Activated CD8-positive, alpha-beta T cell treated with anti-CD3 and anti-CD28 coated beads, Interleukin-2, amount 10 ng/mL, durations not matched to agents 7 days and 5 days (primary cell): ENCODE results near the gene ABHD5. TPM values are rescaled to one million over a fixed set of nuclear protein-coding genes. Genes with fewer than 3 reads are reported as not detected.

ENCODE experiments used
- ATAC-seq: fragments of 150-1000 bp; cut with Tn5 transposase; one replicate; pipeline ENCODE4 v1.10.0; 2021; ENCODE audit warnings: moderate library complexity
- CTCF ChIA-PET: fragments of 350-600 bp; sonication (Branson Sonifier 250); formaldehyde crosslinking; loops from one replicate; lab custom pipeline; 2021; ENCODE audit warnings: antibody characterized with exemption; lab: Charles Lee
- POLR2A ChIA-PET: fragments of 350-600 bp; sonication (Branson Sonifier 250); formaldehyde crosslinking; loops from one replicate; lab custom pipeline; 2021; ENCODE audit warnings: antibody characterized with exemption; lab: Charles Lee
- DNase-seq: peaks from one replicate; pipeline ENCODE4 v3.0.0-alpha.2; 2020
- H3K27ac Mint-ChIP-seq: one replicate; pipeline ENCODE4 v1.8.0; 2021; ENCODE audit warnings: mild to moderate bottlenecking, mixed read lengths
- H3K27me3 Mint-ChIP-seq: one replicate; pipeline ENCODE4 v1.8.0; 2021; ENCODE audit warnings: low read depth, mixed read lengths
- H3K36me3 Mint-ChIP-seq: one replicate; pipeline ENCODE4 v1.8.0; 2021; ENCODE audit warnings: low read depth, mixed read lengths
- H3K4me1 Mint-ChIP-seq: one replicate; pipeline ENCODE4 v1.8.0; 2021; ENCODE audit warnings: low read depth, mixed read lengths
- H3K4me3 Mint-ChIP-seq: one replicate; pipeline ENCODE4 v1.8.0; 2021; ENCODE audit warnings: mild to moderate bottlenecking, mixed read lengths
- H3K9me3 Mint-ChIP-seq: one replicate; pipeline ENCODE4 v1.8.0; 2022; ENCODE audit warnings: mixed read lengths; ENCODE audit not compliant: insufficient read depth
- total RNA-seq, 2 experiments: library from RNA; stranded (reverse); gene quantifications; one replicate each; pipeline ENCODE4 v1.2.3, GENCODE V29; 2021

ABHD5 gene
- total RNA-seq, 2 experiments from 2014 or later = 12.5 to 14.1 TPM

GRCh38 chr3:43728947-43729346, 38.2 kb downstream of the ABHD5 start:
- no peaks in the 10 kb centered on the region for H3K9me3 Mint-ChIP-seq
- POLR2A ChIA-PET = no interaction called here
- CTCF ChIA-PET = interaction anchor here (1.8 kb wide), 1 partner anchor 40 kb away, joined by 5 read pairs; no protein-coding TSS in a partner anchor

GRCh38 chr3:43729707-43730414, 39.1 kb downstream of the ABHD5 start:
- no peak for ATAC-seq
- Mint-ChIP-seq H3K9me3 (no peaks in the 10 kb centered on the region), H3K36me3 (no peaks in the 10 kb centered on the region), H3K27ac (no peak overlapping the region), H3K4me3 (no peak overlapping the region), H3K27me3 (no peaks in the 10 kb centered on the region), H3K4me1 (no peaks in the 10 kb centered on the region)
- ChIA-PET POLR2A (no interaction called here), CTCF (interaction anchor here (1.8 kb wide), 1 partner anchor 39 kb away, joined by 5 read pairs; no protein-coding TSS in a partner anchor)
- DNase-seq = no peak

More at GRCh38 chr3:43728947-43729346, 38.2 kb downstream of the ABHD5 start:
- Mint-ChIP-seq H3K27me3 (no peaks in the 10 kb centered on the region), H3K36me3 (no peaks in the 10 kb centered on the region), H3K4me3 (no peak overlapping the region), H3K4me1 (no peaks in the 10 kb centered on the region), H3K27ac (no peak overlapping the region)
- no peak for DNase-seq
- ATAC-seq = no peak

- DNase-seq (no peak), ATAC-seq (no peak)
- Mint-ChIP-seq H3K4me1 (no peaks in the 10 kb centered on the region), H3K27ac (no peak overlapping the region), H3K4me3 (no peak overlapping the region), H3K27me3 (no peaks in the 10 kb centered on the region), H3K36me3 (no peaks in the 10 kb centered on the region), H3K9me3 (no peaks in the 10 kb centered on the region)
- CTCF ChIA-PET = no interaction called here
- POLR2A ChIA-PET = no interaction called here
Observed at GRCh38 chr3:43732747-43733425, 42.1 kb downstream of the ABHD5 start.

DNA sequence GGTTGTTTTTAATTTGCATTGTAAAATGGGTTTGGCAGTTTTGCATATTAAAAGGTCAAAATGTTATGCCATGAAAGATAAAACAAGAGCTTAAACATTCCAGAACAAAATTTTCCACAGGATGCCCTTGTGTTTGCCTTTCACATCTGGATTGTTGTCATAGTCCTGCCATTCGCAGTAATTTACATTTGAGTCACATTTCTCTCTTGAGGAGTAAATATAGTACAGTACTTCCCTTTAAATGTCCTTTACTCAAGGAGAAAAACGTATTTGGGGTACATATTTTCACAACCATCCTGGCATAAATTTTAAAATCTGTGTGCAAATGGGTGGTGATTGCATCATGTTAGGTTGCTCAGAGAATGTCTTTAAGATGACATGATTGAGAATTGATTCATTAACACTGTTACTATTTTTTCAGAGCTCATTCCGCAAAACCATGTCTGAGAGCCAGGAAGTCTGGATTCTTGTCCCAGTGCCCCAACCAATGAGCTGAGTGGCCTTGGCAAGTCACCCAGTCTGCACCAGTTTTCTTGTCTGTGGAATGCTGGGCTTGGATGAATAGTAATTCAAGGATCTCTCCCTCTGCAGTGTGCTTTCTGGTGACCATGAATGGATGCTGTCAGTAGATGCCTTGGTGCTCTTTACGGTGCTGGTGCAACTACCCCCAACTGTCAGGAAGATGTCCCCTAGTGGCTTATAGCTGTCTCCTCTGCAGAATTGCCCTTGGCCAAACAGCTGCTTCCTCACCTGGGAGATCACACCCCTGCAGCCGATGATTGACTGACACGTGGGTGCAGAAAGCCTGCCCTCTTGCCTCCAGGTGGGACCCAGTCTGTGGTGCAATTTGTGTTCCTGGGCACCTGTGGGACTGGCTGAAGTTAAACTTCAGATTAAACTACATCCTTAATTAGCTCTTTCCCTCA, 43.0 kb downstream of the ABHD5 start:
- no peaks in the 10 kb centered on the region for H3K9me3 Mint-ChIP-seq
- POLR2A ChIA-PET = no interaction called here
- no peaks in the 10 kb centered on the region for H3K36me3 Mint-ChIP-seq
- no peaks in the 10 kb centered on the region for H3K4me1 Mint-ChIP-seq
- DNase-seq (no peak), ATAC-seq (no peak)
- H3K4me3 Mint-ChIP-seq = no peak overlapping the region
- H3K27me3 Mint-ChIP-seq = no peaks in the 10 kb centered on the region
- CTCF ChIA-PET = no interaction called here
- no peak overlapping the region for H3K27ac Mint-ChIP-seq

DNA sequence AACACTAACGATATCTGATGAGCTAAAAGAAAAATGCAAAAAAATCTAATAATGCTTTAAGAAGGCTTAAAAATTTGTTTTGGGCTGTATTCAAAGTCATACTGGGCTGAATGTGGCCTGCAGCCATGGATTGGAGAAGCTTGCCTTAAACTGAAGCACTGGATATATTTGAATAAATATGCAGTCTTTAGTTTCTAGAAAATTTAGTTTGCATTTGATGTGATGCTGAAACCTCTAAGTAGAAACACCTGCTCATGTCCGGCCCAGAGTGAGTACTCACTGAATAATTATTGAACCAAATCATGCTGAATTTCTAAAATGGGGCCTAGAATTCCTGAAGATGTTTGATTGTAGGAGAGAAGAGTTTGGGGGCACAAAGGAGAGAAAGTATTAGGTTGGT, 43.9 kb downstream of the ABHD5 start:
- Mint-ChIP-seq H3K27ac (no peak overlapping the region), H3K36me3 (no peaks in the 10 kb centered on the region), H3K4me1 (no peaks in the 10 kb centered on the region), H3K27me3 (no peaks in the 10 kb centered on the region), H3K9me3 (no peaks in the 10 kb centered on the region), H3K4me3 (no peak overlapping the region)
- DNase-seq (no peak), ATAC-seq (no peak)
- CTCF ChIA-PET = no interaction called here
- POLR2A ChIA-PET = no interaction called here

- no peaks in the 10 kb centered on the region for H3K27me3 Mint-ChIP-seq
- H3K9me3 Mint-ChIP-seq = no peaks in the 10 kb centered on the region
- no peaks in the 10 kb centered on the region for H3K36me3 Mint-ChIP-seq
- CTCF ChIA-PET = no interaction called here
- ATAC-seq (no peak), DNase-seq (no peak)
- no peak overlapping the region for H3K4me3 Mint-ChIP-seq
- POLR2A ChIA-PET = no interaction called here
- H3K27ac Mint-ChIP-seq = no peak overlapping the region
- no peaks in the 10 kb centered on the region for H3K4me1 Mint-ChIP-seq
Observed at GRCh38 chr3:43735618-43736017, 44.9 kb downstream of the ABHD5 start.

DNA sequence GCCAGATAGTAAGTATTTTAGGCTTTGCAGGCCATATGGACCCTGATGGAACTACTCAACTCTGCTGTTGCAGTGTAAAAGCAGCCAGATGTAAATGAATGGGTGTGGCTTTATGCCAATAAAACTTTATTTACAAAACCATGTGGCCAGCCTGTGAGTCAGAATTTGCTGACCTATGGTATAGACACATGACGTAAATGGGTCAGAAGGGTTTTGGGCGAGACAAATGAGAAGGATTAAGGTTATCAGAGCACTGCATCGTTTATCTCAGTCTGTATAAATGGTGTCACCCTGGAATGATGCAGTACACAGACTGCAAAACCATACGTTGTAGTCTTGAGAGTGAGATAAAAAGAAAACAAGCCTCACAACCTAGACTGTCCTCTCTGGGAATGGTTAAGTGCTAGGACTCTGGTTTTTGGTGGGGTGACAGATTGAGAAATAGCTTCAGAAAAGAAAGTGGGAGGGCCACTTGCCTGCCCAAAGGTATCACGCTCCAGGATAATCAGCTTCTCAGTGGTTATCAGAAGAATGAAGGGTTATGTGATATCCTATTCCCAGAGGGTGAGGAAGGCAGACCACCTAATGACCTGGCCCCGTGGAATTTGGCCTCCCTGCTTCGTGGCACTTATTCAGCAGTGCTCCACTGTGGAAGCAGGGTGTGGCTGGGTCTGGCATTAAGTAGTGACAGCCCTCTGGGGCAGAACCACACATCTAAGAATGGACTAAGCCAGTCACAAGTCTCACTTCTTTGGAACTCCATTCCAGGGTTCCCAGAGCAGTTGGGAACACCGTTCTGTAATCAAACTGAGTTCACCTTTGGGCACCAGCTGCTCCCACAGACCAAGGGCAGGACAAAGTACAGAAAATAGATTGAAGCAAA, 46.1 kb downstream of the ABHD5 start:
- no peaks in the 10 kb centered on the region for H3K9me3 Mint-ChIP-seq
- ChIA-PET CTCF (interaction anchor here (0.6 kb wide), 1 partner anchor 407 kb away, joined by 4 read pairs; no protein-coding TSS in a partner anchor), POLR2A (no interaction called here)
- ATAC-seq (no peak), DNase-seq (no peak)
- no peak overlapping the region for H3K4me3 Mint-ChIP-seq
- no peaks in the 10 kb centered on the region for H3K4me1 Mint-ChIP-seq
- H3K36me3 Mint-ChIP-seq = no peaks in the 10 kb centered on the region
- H3K27ac Mint-ChIP-seq = no peak overlapping the region
- no peaks in the 10 kb centered on the region for H3K27me3 Mint-ChIP-seq

GRCh38 chr3:43738305-43738704, 47.6 kb downstream of the ABHD5 start:
- Mint-ChIP-seq H3K4me3 (no peak overlapping the region), H3K4me1 (no peaks in the 10 kb centered on the region), H3K27me3 (peaks cover 6% of the 10 kb centered on the region), H3K27ac (no peak overlapping the region), H3K36me3 (no peaks in the 10 kb centered on the region), H3K9me3 (no peaks in the 10 kb centered on the region)
- ChIA-PET POLR2A (no interaction called here), CTCF (interaction anchor here (1.0 kb wide), 1 partner anchor 30 kb away, joined by 3 read pairs; no protein-coding TSS in a partner anchor)
- DNase-seq = no peak
- ATAC-seq = no peak

- no peak for ATAC-seq
- CTCF ChIA-PET = no interaction called here
Observed at GRCh38 chr3:43742920-43743319, 52.2 kb downstream of the ABHD5 start.

DNA sequence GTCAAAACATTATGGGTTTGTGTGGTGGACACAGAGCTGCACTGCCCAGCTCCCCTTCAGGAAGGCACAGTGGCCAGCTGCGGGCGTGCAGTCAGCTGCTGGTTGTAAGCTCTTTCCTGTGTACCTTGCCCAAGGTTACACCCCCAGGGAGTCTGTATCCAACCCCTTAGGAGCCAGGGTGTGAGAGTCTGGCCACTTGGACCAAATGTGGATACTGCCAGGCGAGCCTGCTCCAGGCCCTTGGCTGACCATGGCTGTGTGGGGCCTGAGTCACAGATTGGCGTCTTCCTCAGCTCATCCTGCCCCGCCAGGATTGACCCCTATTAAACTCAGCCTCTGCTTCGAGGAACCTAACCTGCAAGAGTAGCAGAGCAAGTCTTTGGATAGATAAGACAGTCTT, 56.9 kb downstream of the ABHD5 start:
- H3K27ac Mint-ChIP-seq = no peak overlapping the region
- H3K4me3 Mint-ChIP-seq = no peak overlapping the region
- no peaks in the 10 kb centered on the region for H3K36me3 Mint-ChIP-seq
- H3K9me3 Mint-ChIP-seq = no peaks in the 10 kb centered on the region
- ATAC-seq (no peak), DNase-seq (no peak)
- no peaks in the 10 kb centered on the region for H3K4me1 Mint-ChIP-seq
- ChIA-PET CTCF (no interaction called here), POLR2A (no interaction called here)
- H3K27me3 Mint-ChIP-seq = peaks cover 7% of the 10 kb centered on the region

More at GRCh38 chr3:43742920-43743319, 52.2 kb downstream of the ABHD5 start:
- Mint-ChIP-seq H3K4me3 (no peak overlapping the region), H3K36me3 (no peaks in the 10 kb centered on the region), H3K27me3 (peaks cover 6% of the 10 kb centered on the region), H3K27ac (no peak overlapping the region), H3K9me3 (no peaks in the 10 kb centered on the region), H3K4me1 (no peaks in the 10 kb centered on the region)
- DNase-seq = no peak
- POLR2A ChIA-PET = no interaction called here

DNA sequence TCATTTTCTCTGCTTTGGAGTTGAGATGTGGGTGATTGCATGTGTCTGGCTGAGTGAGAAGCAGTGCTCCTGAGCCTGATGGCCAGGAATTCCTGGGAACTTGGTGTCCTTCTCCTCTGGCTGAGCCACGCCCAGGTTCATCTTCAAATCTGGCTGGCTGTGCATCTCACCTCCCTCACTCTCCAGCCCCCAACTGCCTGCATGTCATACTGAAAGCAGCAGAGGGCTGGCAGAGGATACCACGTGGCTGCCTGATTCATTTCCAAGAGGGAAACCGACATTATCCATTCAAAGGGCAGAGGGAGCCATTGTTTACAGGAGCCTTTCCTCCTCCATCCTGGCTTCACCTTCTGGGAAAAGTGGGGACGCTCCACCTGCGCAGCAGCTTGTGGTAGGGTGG, 57.4 kb downstream of the ABHD5 start:
- ChIA-PET CTCF (no interaction called here), POLR2A (no interaction called here)
- peaks cover 3% of the 10 kb centered on the region for H3K27me3 Mint-ChIP-seq
- no peaks in the 10 kb centered on the region for H3K36me3 Mint-ChIP-seq
- ATAC-seq (no peak), DNase-seq (no peak)
- H3K27ac Mint-ChIP-seq = no peak overlapping the region
- H3K9me3 Mint-ChIP-seq = no peaks in the 10 kb centered on the region
- H3K4me1 Mint-ChIP-seq = no peaks in the 10 kb centered on the region
- H3K4me3 Mint-ChIP-seq = no peak overlapping the region
